AG09309 (cell line): Measurements from ENCODE around the gene RAPGEF4.

Experiments used
- DNase-seq: peaks from one replicate; pipeline ENCODE4 v3.0.0-alpha.2; 2010; ENCODE audit warnings: low read depth
- H3K4me3 ChIP-seq: 2 replicates; pipeline ENCODE4 v1.5.1; 2011; ENCODE audit warnings: mild to moderate bottlenecking, low read depth, low read length, moderate library complexity; ENCODE audit not compliant: control insufficient read depth
- TF ChIP-seq, protein P1 (sequence below): IDR thresholded peaks from 2 replicates; pipeline ENCODE4 v1.5.1; 2011; ENCODE audit warnings: mild to moderate bottlenecking, low read depth, low read length, inconsistent platforms; ENCODE audit not compliant: insufficient read depth, control insufficient read depth; ENCODE audit errors: missing control alignments

RAPGEF4 gene

DNA sequence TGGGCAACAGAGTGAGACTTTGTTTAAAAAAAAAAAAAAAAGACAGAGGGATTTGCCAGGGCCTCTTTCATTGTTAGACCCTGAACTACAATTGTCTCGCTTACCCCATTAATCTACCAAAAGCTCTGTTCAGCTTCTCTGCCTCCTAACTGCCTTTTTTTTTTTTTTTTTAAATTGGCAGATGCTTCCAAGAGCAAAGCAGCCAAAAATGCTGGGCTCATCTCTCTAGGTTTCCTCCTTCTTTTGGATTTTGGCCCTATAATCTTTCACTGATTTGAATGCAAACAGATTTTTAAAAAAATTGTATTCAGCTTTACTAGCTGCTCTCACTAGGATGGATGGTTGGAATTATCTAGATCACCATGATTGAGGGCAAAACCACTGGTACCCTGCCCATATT lies 33.2 kb upstream of the RAPGEF4 start:
- no peak for DNase-seq
- TF ChIP-seq, protein P1, sequence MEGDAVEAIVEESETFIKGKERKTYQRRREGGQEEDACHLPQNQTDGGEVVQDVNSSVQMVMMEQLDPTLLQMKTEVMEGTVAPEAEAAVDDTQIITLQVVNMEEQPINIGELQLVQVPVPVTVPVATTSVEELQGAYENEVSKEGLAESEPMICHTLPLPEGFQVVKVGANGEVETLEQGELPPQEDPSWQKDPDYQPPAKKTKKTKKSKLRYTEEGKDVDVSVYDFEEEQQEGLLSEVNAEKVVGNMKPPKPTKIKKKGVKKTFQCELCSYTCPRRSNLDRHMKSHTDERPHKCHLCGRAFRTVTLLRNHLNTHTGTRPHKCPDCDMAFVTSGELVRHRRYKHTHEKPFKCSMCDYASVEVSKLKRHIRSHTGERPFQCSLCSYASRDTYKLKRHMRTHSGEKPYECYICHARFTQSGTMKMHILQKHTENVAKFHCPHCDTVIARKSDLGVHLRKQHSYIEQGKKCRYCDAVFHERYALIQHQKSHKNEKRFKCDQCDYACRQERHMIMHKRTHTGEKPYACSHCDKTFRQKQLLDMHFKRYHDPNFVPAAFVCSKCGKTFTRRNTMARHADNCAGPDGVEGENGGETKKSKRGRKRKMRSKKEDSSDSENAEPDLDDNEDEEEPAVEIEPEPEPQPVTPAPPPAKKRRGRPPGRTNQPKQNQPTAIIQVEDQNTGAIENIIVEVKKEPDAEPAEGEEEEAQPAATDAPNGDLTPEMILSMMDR: no peak
- no peak overlapping the region for H3K4me3 ChIP-seq

DNA sequence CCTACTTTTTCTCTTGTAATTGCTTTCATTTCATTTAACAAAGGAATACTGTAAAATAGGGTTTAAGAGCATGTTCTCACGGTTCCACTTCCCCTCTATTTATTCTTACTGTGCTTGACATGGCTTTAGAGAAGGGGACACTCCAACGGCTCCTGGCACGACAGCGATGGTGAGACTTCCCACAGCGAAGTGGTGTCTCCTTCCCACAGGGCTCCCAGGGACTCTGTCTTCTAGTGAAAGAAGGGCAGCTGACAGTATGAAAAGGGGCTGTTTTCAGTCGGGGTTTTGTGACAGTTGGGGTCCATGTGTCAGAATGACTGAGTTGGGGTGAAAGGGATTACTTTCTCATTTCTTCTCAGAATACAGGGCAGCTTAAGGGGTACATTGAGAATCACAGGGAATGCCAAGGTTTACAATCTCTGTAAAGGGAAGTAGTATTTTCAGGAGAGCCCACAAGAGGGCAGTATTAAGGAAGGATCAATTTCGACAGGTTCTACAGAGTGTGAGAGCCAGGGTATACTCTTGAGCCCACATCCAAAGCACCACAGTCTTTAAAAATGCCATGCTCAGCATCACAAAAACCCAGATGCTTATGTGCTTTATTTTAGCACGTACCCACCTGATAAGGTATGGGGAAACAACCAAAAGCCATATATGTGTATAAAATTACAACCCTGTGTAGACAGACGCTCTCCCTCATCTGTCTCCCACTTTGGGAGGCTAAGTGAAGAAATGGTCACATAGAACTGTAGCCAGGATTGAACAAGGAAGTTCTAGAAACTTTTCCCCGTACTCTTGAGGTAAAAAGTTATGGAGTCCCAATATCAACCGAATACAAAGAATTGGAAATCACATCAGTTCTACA lies 31.3 kb upstream of the RAPGEF4 start:
- no peak overlapping the region for H3K4me3 ChIP-seq
- TF ChIP-seq, protein P1: peak; percentile 62
- no peak for DNase-seq

DNA sequence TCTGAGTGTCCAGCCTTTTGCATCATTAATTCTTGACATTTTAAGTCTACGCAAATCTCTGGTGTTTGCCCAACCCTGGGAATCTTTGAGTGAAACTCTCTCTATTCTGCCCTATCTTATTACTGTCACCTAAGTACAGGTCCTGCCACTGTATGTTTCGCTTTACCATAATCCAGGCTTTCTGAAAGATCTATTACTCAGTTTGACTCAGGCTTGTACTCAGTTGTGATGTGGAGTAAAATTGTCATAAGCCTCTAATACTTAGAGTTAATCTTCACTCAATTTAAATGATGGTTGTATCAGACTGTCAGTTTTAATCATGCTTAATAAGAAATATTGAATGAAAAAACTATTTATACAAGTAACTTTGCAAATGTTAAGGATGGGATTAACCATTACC lies 30.3 kb upstream of the RAPGEF4 start:
- TF ChIP-seq, protein P1: no peak
- no peak for DNase-seq
- no peak overlapping the region for H3K4me3 ChIP-seq

DNA sequence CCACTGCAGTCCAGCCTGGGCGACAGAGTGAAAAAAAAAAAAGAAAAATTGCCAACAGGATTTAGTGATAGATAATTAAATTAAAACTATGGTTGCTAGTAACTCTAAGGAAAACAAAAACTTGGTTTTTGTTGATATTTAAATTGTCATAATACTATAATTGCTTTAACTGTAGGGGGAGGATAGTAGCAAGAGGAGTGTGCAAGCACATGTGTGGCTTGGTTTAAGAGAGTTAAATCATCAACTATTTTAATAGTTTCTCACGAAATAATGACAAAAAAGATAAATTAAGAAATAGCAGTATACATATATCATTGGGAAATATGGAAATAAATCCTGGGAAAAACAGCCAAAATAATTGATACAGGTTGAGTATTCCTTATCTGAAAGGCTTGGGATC lies 27.4 kb upstream of the RAPGEF4 start:
- DNase-seq: no peak
- TF ChIP-seq, protein P1: no peak
- H3K4me3 ChIP-seq: no peak overlapping the region

DNA sequence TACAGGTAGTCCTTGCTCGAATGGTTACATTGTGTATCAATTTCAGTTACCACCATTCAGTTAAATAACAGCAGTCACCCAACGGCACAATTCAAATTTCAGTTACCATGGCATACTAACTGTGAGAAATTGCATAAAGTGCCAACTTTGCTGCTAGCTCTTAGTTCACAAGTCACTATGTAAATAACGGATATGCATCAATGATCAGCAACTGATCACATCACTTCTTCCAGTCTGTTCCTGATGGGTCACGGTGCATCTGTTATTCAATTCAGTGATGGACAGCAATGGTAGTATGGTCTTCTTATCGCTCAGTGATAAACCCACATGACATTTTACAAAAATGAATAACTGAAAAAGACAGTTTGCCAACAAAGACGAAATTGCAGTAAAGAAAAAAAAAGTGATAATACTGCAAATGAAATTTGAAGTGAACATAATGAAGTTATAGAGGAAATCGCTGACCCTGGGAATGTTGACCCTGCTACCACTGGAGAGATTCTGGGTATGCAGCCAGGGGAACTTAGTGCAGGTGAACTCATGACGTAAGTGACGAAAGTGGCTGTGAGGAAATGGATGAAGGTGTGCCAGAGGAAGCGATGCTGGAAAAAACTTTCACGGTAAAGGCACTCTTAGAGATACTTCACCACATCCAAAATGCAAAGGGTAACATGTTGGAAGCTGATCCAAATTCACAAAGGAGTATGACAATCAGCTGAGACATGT lies 25.9 kb upstream of the RAPGEF4 start:
- TF ChIP-seq, protein P1: no peak
- no peak overlapping the region for H3K4me3 ChIP-seq
- DNase-seq: no peak

DNA sequence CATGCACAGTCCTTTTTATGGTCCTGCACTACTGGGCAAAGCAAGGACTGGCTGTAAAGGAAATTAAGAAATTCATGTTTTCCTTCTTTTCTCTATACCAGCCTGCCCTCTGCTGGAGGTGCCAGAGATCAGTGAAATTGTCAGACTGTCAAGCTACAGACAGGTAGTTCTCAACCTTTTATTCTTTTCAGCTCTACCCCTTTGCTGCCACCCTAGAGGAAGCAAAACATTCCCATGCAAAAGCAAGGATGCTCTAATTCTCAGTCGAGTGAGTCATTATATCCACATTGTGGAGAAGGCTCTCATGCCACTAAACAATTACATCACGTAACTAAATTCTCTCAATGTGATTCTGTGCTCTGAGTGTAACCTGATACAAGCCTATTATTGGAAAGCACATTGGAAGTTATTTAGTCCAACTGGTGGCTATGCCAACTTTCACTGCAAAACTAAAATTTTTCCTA lies 25.0 kb upstream of the RAPGEF4 start:
- TF ChIP-seq, protein P1: peak; percentile 53
- peak; percentile 82 for DNase-seq
- no peak overlapping the region for H3K4me3 ChIP-seq
